Activated naive CD4-positive, alpha-beta T cell treated with anti-CD3 and anti-CD28 coated beads, Interleukin-2, amount 50 U/mL, for 24 hours (primary cell): ENCODE data around the gene KIAA2012.

ENCODE experiments used
- H3K27ac Mint-ChIP-seq: one replicate; pipeline ENCODE4 v1.8.0; 2021; ENCODE audit warnings: mild to moderate bottlenecking, mixed read lengths
- H3K27me3 Mint-ChIP-seq: one replicate; pipeline ENCODE4 v1.8.0; 2021; ENCODE audit warnings: mixed read lengths
- H3K36me3 Mint-ChIP-seq: one replicate; pipeline ENCODE4 v1.8.0; 2021; ENCODE audit warnings: mixed read lengths
- H3K4me1 Mint-ChIP-seq: one replicate; pipeline ENCODE4 v1.8.0; 2021; ENCODE audit warnings: mixed read lengths
- H3K4me3 Mint-ChIP-seq: one replicate; pipeline ENCODE4 v1.8.0; 2021; ENCODE audit warnings: mild to moderate bottlenecking, mixed read lengths
- H3K9me3 Mint-ChIP-seq: one replicate; pipeline ENCODE4 v1.8.0; 2021; ENCODE audit warnings: mixed read lengths

The KIAA2012 gene

GRCh38 chr2:202095235-202095634 lies 22.2 kb downstream of the KIAA2012 start:
- Mint-ChIP-seq H3K36me3 (no peaks in the 10 kb centered on the region), H3K27me3 (peaks cover 6% of the 10 kb centered on the region), H3K27ac (no peak overlapping the region)

GRCh38 chr2:202096736-202097135 lies 23.7 kb downstream of the KIAA2012 start:
- H3K4me1 Mint-ChIP-seq = no peaks in the 10 kb centered on the region
- H3K27me3 Mint-ChIP-seq = no peaks in the 10 kb centered on the region

More at GRCh38 chr2:202095235-202095634, 22.2 kb downstream of the KIAA2012 start:
- Mint-ChIP-seq H3K4me3 (no peak overlapping the region), H3K4me1 (no peaks in the 10 kb centered on the region), H3K9me3 (no peaks in the 10 kb centered on the region)

GRCh38 chr2:202098291-202098690 lies 25.2 kb downstream of the KIAA2012 start:
- H3K27ac Mint-ChIP-seq = no peak overlapping the region
- no peak overlapping the region for H3K4me3 Mint-ChIP-seq

More at GRCh38 chr2:202096736-202097135, 23.7 kb downstream of the KIAA2012 start:
- H3K9me3 Mint-ChIP-seq = no peaks in the 10 kb centered on the region
- H3K36me3 Mint-ChIP-seq = no peaks in the 10 kb centered on the region
- no peak overlapping the region for H3K4me3 Mint-ChIP-seq
- H3K27ac Mint-ChIP-seq = no peak overlapping the region

GRCh38 chr2:202099515-202099914 lies 26.5 kb downstream of the KIAA2012 start:
- no peaks in the 10 kb centered on the region for H3K9me3 Mint-ChIP-seq
- H3K27me3 Mint-ChIP-seq = no peaks in the 10 kb centered on the region
- H3K27ac Mint-ChIP-seq = no peak overlapping the region
- H3K4me1 Mint-ChIP-seq = no peaks in the 10 kb centered on the region
- H3K4me3 Mint-ChIP-seq = no peak overlapping the region
- H3K36me3 Mint-ChIP-seq = no peaks in the 10 kb centered on the region

More at GRCh38 chr2:202098291-202098690, 25.2 kb downstream of the KIAA2012 start:
- Mint-ChIP-seq H3K27me3 (no peaks in the 10 kb centered on the region), H3K9me3 (no peaks in the 10 kb centered on the region), H3K4me1 (no peaks in the 10 kb centered on the region), H3K36me3 (no peaks in the 10 kb centered on the region)

- Mint-ChIP-seq H3K4me1 (no peaks in the 10 kb centered on the region), H3K36me3 (no peaks in the 10 kb centered on the region), H3K4me3 (no peak overlapping the region), H3K9me3 (no peaks in the 10 kb centered on the region), H3K27me3 (no peaks in the 10 kb centered on the region), H3K27ac (no peak overlapping the region)
Measured at GRCh38 chr2:202100176-202100575, 27.1 kb downstream of the KIAA2012 start.

- Mint-ChIP-seq H3K27me3 (no peaks in the 10 kb centered on the region), H3K27ac (no peak overlapping the region), H3K4me1 (no peaks in the 10 kb centered on the region), H3K9me3 (no peaks in the 10 kb centered on the region), H3K4me3 (no peak overlapping the region), H3K36me3 (no peaks in the 10 kb centered on the region)
Measured at GRCh38 chr2:202101026-202101579, 28.0 kb downstream of the KIAA2012 start.

GRCh38 chr2:202102425-202103000 lies 29.5 kb downstream of the KIAA2012 start:
- H3K9me3 Mint-ChIP-seq = no peaks in the 10 kb centered on the region
- H3K27ac Mint-ChIP-seq = no peak overlapping the region
- no peak overlapping the region for H3K4me3 Mint-ChIP-seq
- no peaks in the 10 kb centered on the region for H3K36me3 Mint-ChIP-seq
- H3K4me1 Mint-ChIP-seq = no peaks in the 10 kb centered on the region
- H3K27me3 Mint-ChIP-seq = no peaks in the 10 kb centered on the region

- H3K4me1 Mint-ChIP-seq = no peaks in the 10 kb centered on the region
- no peaks in the 10 kb centered on the region for H3K27me3 Mint-ChIP-seq
- H3K27ac Mint-ChIP-seq = no peak overlapping the region
- H3K9me3 Mint-ChIP-seq = no peaks in the 10 kb centered on the region
- H3K36me3 Mint-ChIP-seq = no peaks in the 10 kb centered on the region
- no peak overlapping the region for H3K4me3 Mint-ChIP-seq
Measured at GRCh38 chr2:202104286-202104870, 31.3 kb downstream of the KIAA2012 start.

GRCh38 chr2:202105025-202105424 lies 32.0 kb downstream of the KIAA2012 start:
- Mint-ChIP-seq H3K36me3 (no peaks in the 10 kb centered on the region), H3K4me3 (no peak overlapping the region), H3K27ac (no peak overlapping the region), H3K4me1 (no peaks in the 10 kb centered on the region), H3K9me3 (no peaks in the 10 kb centered on the region), H3K27me3 (no peaks in the 10 kb centered on the region)

GRCh38 chr2:202108345-202108744 lies 35.3 kb downstream of the KIAA2012 start:
- peaks cover 4% of the 10 kb centered on the region for H3K27me3 Mint-ChIP-seq
- H3K27ac Mint-ChIP-seq = no peak overlapping the region

GRCh38 chr2:202109139-202109736 lies 36.2 kb downstream of the KIAA2012 start:
- Mint-ChIP-seq H3K27ac (no peak overlapping the region), H3K36me3 (no peaks in the 10 kb centered on the region), H3K27me3 (peaks cover 4% of the 10 kb centered on the region), H3K4me1 (no peaks in the 10 kb centered on the region), H3K9me3 (no peaks in the 10 kb centered on the region), H3K4me3 (no peak overlapping the region)

More at GRCh38 chr2:202108345-202108744, 35.3 kb downstream of the KIAA2012 start:
- H3K4me3 Mint-ChIP-seq = no peak overlapping the region
- no peaks in the 10 kb centered on the region for H3K36me3 Mint-ChIP-seq
- no peaks in the 10 kb centered on the region for H3K4me1 Mint-ChIP-seq
- no peaks in the 10 kb centered on the region for H3K9me3 Mint-ChIP-seq

GRCh38 chr2:202109737-202110184 lies 36.7 kb downstream of the KIAA2012 start:
- Mint-ChIP-seq H3K4me3 (no peak overlapping the region), H3K27ac (no peak overlapping the region), H3K9me3 (no peaks in the 10 kb centered on the region), H3K36me3 (no peaks in the 10 kb centered on the region), H3K4me1 (no peaks in the 10 kb centered on the region), H3K27me3 (peaks cover 5% of the 10 kb centered on the region)

GRCh38 chr2:202110491-202110890 lies 37.4 kb downstream of the KIAA2012 start:
- H3K4me1 Mint-ChIP-seq = no peaks in the 10 kb centered on the region
- no peaks in the 10 kb centered on the region for H3K9me3 Mint-ChIP-seq
- H3K27me3 Mint-ChIP-seq = peaks cover 6% of the 10 kb centered on the region
- no peaks in the 10 kb centered on the region for H3K36me3 Mint-ChIP-seq
- H3K27ac Mint-ChIP-seq = no peak overlapping the region
- no peak overlapping the region for H3K4me3 Mint-ChIP-seq

GRCh38 chr2:202112041-202112440 lies 39.0 kb downstream of the KIAA2012 start:
- Mint-ChIP-seq H3K27me3 (peaks cover 12% of the 10 kb centered on the region), H3K27ac (no peak overlapping the region), H3K4me1 (no peaks in the 10 kb centered on the region), H3K9me3 (no peaks in the 10 kb centered on the region), H3K4me3 (no peak overlapping the region), H3K36me3 (no peaks in the 10 kb centered on the region)

- no peaks in the 10 kb centered on the region for H3K36me3 Mint-ChIP-seq
- peaks cover 15% of the 10 kb centered on the region for H3K27me3 Mint-ChIP-seq
- H3K4me3 Mint-ChIP-seq = no peak overlapping the region
- H3K4me1 Mint-ChIP-seq = no peaks in the 10 kb centered on the region
- H3K9me3 Mint-ChIP-seq = no peaks in the 10 kb centered on the region
- H3K27ac Mint-ChIP-seq = no peak overlapping the region
Measured at GRCh38 chr2:202113571-202114142, 40.6 kb downstream of the KIAA2012 start.

- H3K4me3 Mint-ChIP-seq = no peak overlapping the region
- H3K9me3 Mint-ChIP-seq = no peaks in the 10 kb centered on the region
- H3K4me1 Mint-ChIP-seq = no peaks in the 10 kb centered on the region
- H3K36me3 Mint-ChIP-seq = no peaks in the 10 kb centered on the region
- H3K27ac Mint-ChIP-seq = no peak overlapping the region
- peaks cover 15% of the 10 kb centered on the region for H3K27me3 Mint-ChIP-seq
Measured at GRCh38 chr2:202114291-202114690, 41.2 kb downstream of the KIAA2012 start.
